GM18861 (cell line): ENCODE results near the gene GRIK3.

Experiments used
- ATAC-seq: cut with Tn5 transposase; IDR thresholded peaks from one replicate; pipeline ENCODE4 v1.9.1; 2021; ENCODE audit not compliant: unreplicated experiment

Gene GRIK3

DNA sequence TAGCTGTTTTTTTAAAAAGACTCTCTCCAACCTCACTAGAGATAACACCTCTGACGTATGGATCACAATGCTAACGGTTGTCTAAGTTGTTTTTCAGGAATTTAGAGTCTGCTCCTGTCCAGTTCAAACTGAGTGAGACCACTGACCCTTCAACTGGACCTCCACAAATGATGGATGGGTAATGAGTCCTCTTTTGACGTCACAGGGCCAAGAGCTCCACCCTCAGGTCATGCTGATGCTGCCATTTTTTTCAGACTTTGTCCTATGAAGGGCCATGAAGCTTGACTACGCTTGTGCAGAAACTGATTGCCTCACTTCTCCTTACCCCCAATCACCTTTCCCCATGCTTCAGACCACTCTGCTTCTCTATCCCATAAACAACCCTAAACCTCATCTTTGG, 16.6 kb downstream of the GRIK3 start:
- no peak for ATAC-seq

DNA sequence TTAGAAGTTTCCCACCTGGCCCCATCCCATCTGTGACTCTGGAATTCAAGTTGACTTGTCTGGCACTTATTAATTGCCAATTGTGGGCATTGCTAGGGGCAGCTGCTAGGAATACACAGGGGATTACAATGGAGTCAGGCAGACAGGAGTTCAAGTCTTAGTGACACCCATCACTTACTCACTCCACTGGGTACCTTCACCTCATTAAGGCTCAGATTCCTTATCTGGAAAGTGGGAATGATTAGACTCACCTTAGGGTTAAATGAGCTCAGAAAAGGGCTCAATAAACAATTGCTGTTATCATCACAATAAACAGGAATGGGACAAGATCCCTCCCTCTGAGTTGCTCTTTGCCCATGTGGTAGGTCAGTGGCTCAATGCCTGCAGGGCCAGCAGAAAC, 18.2 kb downstream of the GRIK3 start:
- no peak for ATAC-seq

DNA sequence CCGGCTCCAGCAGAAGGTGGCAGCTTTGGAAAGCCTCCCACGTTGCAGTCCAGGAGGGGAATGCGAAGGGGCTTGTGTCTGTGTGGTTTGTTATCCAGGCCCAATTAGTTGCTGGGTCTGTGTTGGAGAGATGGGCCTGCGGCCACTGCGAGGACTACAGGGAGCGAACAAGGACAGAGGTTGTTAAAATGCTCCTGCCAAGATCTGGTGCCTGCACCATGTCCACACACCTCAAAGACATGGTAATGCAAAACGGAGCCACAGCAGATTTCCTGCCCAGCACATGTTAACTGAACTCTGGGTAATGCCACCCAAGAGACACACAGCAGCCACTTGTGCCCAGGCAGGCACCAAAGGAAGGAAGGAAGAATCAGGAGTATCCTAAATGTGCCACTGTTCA, 18.6 kb downstream of the GRIK3 start:
- ATAC-seq: no peak

DNA sequence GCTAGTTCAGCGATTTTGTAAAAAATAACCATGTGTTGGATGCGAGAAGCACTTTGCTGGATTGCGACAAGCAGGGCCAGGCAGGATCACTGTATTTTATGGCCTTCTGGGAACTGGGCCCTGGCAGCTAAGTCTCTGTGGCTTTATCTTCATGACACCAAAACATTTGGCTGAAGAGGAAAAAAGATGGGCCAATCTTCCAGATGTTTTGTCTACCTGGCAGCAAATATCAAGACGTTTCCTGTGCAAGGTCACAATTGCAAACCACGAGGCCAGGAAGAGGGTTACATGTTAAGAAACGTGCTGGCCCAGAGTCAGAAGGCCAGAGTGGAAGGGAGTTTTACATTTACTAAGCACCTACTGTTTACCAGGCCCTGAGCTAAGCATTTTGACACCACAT, 22.1 kb downstream of the GRIK3 start:
- ATAC-seq: no peak

DNA sequence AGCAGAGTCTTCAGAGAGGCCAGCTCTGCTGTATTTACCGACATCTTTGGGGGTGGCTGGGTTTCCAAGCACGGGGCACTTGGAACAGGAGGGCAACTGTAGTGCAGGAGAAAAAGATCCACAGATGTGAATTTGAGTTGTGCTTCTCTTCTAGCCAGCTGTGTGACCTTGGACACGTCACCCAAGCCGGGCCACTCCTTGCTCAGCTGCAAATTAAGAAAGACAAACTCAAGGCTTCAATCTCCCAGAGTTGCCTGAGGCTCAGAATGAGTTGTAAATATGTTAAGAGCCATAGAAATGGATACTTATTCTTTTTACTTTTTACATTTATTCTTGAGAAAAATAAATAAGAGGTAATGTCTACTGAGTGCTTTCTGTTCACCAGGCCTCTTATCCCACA, 24.3 kb downstream of the GRIK3 start:
- no peak for ATAC-seq

DNA sequence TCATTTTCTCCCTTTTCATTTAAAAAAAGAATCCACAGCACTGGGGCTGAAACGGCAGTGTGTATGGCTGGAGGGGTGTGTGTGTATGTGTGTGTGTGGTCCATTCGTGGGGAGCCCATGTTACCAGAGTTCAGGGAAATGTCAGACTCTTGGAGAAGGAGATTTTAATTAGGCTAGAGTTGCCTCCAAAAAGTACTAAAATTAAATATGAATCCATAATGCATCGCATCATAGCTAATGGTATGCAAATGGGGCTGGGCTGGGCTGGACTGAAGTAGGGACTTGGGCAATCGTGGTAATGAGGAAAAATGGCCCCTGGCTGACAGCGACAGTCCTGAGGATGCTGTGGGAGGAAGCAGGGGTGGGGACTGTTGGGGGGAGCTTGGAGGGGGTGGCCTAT, 24.8 kb downstream of the GRIK3 start:
- no peak for ATAC-seq

DNA sequence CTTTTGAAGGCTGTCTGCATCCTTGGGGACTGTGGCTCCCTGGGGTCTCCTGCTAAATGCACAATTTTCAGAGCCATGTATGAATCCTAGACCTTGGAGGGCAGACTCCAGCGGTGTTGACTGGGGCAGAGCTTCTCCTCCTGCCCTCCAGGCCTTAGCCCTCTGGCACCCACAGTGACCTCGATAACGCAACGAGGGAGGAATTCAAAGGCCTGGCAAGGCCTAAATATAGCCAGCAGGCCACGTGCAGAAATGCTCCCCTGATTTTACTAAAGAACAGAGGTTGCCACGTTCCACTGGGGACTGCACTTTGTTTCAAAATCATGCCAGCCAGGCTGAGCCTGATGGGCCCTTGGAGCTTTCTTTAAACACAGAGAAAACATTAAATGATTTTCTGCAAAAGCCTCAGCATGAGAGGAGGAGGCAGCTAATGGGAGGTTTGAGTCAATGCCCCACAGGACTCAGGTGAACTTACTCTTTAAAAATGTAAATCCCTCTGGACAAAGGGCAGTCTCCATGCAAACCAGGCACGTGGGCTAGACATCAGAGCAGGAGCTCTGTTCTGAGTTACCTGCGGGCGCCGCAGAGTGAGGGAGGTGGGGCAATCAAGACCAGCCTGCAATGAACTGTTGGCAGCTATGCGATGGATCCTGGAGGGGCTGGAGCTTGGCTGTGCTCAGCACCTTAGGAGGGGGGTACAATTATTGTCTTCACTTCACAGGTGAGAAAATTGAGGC, 28.0 kb downstream of the GRIK3 start:
- ATAC-seq: no peak

DNA sequence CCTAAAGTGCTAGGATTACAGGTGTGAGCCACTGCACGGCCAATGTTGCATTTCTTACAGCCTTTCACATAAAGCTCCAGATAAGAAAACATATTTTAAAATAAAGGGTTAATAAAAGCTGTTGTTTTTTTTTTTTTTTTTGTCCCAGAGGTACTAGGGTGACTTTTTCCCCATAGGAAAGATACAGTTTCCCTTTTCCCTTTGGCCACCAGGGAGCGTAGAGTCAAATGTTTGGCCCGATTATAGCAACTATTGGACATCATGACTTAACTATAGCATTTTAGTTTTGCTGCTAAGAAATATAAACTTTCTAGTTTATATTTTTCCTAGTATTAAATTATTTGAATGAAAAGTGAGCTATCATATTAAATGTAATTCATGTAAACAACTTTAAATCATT, 31.4 kb downstream of the GRIK3 start:
- no peak for ATAC-seq

DNA sequence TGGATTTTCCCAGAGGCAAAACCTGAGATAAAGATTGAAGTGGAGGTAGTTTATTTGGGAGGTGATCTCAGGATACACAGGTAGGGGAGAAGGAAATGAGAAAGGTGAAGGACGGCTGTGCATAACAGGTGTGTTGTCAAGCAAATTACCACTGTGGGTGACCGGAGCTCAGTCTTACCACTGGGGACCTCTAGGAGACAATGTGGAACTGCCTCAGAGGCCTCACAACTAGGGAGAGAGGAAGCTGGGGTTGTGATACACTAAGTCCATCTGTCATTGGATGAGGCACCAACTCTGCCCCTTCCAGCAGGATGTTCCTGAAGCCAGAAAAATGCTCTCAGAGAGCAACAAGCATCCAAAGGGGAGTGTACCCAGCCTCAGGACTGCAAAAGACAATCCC, 32.6 kb downstream of the GRIK3 start:
- no peak for ATAC-seq

DNA sequence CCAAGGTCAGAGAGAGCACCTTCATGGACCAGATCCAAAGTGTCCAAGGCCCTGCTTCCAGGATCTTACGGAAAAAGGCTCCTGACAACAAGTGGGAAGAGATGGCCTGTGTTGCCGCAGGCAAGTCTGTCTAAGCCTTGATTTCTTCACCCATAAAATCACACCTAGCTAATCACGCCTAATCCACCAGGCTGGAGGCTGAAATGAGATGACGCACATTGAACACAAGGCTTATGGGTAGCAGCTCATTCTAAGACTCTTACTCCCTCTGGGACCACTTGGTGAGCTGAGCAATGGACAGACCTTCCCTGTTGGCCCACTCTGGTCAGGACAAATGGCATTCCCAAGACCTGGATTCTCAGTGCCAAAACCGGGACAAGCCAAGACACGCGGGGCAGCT, 38.2 kb downstream of the GRIK3 start:
- no peak for ATAC-seq

DNA sequence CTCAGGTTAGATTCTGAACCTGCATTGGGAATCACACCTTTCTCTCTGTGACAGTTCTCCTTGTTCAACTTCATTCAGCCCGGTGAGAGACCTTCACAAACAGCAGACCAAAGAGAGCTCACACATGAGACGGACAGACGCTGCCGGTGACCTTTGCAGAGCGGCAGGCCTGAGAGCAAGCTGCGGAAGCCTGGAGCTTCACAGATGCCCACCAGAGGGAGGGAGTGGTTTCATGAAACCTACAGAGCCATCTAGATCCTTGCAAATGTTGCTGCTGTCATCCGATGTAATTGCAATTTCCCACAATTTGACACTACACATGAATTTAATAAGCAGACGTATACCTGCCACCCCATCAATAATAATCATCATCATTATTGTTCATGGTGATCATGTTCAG, 39.4 kb downstream of the GRIK3 start:
- no peak for ATAC-seq

DNA sequence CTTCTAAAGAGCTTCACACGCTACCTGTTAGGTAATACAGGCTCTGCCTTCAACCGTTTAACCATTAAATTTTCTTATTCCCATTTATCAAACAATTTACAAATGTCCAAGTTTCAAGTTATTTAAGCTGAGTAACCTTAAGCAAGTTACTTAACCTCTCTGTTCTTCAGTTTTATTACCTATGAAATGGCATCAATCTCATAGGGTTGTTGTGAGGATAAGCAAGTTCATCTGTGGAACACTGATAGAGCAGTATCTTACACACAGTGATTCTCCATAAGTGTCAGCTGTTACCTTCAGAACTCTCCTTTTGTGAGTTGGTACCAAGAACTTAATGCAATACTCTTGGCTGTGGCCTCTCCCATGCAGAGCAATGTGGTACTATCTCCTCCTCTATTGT, 40.0 kb downstream of the GRIK3 start:
- ATAC-seq: no peak

DNA sequence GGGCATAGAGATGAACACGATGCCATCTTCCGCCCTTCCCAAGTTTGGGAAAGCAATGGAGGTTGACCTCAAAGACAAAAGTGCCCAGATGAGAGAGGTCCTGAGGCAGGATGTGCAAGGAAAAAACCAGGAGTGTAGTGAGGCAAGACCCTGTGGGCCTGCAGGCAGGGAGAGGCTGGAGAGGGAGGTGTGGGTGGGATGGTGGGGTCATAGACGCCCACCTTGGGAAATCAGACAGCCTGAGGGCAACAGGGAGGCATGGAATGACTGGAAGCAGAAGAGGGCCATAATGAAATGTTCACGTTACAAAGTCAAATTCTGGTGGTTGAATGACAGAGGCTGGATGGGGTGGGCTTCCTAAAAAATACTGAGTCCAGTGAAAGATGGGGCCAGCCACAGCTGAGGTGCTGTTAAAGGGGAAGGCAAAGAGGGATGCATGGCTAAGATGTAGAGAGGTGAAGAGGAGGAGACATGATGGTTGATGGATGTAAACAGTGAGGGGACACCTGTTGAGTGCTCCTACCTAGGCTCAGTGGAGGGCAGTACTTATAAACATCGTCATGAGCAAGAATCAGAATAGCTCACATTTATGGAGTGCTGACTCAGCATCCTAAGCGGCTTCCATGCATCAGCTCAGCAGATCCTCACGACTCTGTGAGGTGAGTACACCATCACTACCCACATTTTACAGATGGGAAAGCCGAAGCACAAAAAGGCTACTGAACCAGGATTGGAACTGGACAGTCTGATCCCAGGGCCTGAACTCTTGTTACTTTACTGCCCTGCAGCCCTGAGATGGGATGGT, 42.0 kb downstream of the GRIK3 start:
- no peak for ATAC-seq

DNA sequence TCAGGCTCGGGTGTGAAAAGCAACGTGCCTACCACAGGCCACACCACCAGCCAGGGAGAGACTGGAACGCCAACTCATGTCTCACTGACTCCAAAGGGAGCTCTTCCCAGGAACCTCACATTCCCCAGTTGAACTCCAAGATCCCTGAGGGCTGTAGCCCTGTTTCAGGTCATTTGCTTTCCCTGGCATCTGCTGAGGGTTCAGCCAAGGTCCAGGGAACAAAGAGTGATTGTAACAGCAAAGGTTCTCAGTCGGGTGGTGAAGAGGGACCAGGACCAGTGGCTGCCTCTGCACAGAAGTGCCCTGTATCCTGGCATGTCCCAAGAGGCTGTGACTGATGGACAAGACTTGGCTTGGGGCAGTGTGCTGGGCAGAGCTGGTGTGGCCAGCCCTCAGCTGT, 42.8 kb downstream of the GRIK3 start:
- ATAC-seq: no peak

DNA sequence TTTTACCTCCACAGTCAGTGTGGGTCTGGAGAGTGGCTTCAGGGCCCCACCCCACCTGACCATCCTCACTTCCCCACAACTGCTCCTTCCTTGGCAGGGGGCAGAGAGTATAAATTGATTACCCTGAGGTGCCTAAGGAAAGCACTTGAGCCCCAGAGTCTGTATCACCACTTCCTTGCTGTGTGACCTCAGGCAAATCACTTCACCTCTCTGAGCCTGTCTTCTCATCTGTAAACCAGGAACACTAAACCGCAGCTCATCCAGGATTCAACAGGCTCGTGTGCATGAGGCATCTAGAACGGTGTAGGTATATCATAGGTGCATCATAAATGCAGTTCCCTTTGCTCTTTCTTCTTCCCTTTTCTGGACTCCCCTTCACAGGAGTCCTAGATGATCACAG, 43.4 kb downstream of the GRIK3 start:
- no peak for ATAC-seq

DNA sequence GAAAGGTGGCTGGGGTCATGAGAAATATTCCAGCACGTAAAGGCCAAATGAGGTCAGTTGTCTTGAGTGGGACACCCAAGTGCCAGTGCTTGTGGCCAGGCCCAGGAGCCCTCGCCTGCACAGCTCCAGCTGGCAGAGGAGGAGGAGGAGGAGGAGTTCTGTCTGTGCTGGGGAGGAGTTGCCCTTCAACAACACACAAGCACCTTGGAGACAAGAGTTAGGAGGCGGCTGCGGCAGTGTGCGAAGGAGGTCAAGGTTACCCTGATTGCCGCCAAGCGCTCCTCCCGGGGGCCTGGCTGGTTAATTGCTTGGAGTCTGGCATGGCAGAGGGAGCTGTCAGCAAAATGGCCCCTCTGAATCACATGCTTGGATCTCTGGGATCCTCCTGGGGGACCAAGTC, 45.1 kb downstream of the GRIK3 start:
- no peak for ATAC-seq

DNA sequence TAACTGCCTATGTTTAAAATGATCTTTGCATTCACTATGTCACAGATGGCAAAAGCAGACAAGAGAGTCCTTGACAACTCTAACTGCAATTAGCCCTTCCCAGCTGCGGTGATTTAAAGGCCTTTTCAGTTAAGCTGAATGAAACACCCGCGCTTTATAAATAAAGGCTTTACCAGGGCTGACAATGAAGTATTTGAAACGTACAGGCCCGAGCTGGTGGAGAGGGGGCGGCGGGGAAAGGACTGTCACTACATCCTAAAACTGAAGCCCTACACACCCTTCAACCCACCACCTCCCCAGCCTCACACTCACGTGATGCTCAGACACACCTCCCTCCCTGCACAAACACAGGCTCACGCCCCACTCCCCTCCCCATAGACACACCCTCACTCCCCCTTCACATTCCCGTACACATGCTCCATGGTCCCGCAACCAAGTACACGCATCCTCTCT, 45.5 kb downstream of the GRIK3 start:
- no peak for ATAC-seq

DNA sequence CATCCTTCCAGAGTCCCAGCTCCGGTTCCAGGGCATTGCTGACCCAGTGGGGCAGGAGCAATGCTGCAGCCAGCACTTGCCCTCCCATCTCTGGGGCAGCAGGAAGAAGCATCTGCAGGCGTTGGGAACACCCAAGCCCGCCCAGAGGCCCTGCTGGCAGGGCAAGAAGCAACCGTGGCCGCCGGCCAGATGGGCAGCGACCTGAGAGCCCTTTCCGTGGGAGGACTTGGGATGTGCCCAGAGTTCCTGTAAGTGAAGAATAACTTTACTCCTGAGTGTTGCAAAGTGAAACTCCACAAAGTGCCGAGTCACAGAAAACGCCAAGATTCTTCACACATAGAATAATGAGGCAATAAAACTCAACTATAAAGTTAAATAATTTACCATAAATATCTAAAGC, 46.0 kb downstream of the GRIK3 start:
- no peak for ATAC-seq

DNA sequence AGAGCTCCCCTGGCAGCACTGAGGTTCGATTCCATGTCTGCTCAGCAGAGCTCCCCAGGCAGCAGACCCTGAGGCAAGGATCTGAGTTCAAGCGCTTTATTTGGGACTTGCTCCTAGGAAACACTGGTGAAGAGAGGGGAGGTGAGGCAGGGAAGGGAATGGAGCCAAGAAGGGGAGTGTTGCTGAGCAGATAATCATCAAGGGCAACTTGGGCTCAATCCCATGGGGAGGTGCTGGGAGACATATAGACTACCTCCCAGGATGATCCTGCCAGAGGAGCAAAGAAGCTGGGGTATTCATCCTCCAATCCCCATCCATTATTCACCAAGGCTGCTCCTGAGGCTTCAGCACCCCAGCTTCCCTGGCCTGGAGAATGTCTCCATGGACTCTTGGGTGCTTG, 47.0 kb downstream of the GRIK3 start:
- ATAC-seq: no peak

DNA sequence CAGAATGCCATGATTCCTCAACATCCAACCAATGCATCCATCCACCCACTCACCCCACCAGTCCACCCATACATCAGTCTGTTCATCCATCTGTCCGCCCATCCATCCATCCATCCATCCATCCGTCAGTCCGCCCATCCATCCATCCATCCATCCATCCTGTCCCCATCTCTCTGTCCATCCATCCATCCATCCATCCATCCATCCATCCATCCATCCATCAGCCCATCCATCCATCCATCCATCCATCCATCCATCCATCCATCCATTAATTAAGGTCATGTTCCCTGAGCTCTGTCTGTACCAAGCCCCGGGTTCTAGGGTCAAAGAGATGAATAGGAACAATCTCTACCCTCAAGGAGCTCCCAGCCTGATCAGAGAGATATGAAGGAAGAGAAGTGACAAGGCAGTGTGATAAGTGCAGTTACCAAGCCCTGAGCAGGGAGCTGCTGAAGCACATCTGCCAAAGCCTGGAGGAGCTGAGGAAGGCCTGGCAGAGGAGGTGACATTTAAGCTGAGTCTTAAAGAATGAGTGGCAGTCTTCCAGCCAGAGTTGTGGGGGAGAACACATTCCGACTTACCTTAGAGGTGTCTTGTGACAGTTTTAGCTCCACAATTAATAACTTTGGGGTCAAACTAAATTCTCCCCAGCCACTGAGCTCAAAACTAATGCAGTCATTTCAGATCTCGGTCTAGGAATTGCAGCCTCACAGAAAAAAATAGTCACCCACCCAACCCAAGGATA, 47.9 kb downstream of the GRIK3 start:
- ATAC-seq: no peak

DNA sequence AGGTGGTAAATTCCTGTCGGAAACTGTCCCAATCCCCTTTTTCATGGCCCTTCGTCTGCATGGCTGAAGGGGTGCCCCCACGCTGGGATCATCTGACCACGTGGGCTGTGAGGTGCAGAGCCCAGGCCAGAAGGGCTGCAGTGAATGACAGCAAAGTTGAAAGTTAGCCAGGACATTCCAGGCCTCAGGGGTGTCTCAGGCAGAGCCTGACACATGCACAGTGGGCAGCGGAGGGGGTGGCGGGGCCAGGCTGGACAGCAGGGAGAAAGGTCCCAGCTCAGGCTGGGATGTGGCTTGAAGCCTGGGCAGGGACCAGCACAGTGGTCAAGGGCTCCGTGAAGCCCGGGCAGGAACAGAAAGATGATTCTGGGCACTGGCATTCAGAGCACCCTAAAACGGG, 49.6 kb downstream of the GRIK3 start:
- no peak for ATAC-seq

DNA sequence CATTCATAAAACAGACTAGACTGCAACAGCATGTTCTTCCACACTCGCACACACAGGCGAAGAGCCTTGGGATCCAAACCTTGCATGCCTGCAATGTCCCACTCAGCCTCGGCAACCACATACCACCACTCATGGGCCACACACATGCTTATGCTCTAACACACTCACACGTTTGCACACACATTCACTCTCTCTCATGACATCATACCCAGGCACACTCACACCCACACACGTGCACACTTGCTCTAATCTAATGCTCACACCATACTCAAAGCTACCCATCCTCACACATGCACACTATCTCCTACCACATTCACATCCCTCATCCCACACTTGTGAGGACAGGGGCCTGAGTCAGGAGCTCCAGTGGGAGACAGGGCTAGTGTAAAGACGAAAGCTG, 50.3 kb downstream of the GRIK3 start:
- no peak for ATAC-seq
